ENCODE results near the gene PPP1R9B.
A peak's percentile ranks its signal among the peaks of the same experiment; 100 is the strongest.

The PPP1R9B gene

GRCh38 chr17:50149417-50150353, 792 bp downstream of the PPP1R9B start:
- DNase-seq (ENCODE audit: extremely low spot score): no peak
- ChIA-PET POLR2A (interaction anchor here (0.5 kb wide), 1 partner anchor 23 kb away, joined by 5 read pairs; no protein-coding TSS in a partner anchor), CTCF (interaction anchor here (0.7 to 10.7 kb wide), 7 partner anchors 10 to 143 kb away, joined by 3 to 96 read pairs (median 4); no protein-coding TSS in a partner anchor)
- TF ChIP-seq CTCF (IDR thresholded peaks at IDR 0.05; ENCODE audit: control extremely low read depth, extremely low read depth, low read depth, missing control alignments): no peak

- no peak for TF ChIP-seq CTCF (IDR thresholded peaks at IDR 0.05; ENCODE audit: control extremely low read depth, extremely low read depth, low read depth, missing control alignments)
- ChIA-PET POLR2A (no interaction called here), CTCF (interaction anchor here (1.4 to 10.7 kb wide), 5 partner anchors 9 to 34 kb away, joined by 3 to 96 read pairs (median 27); no protein-coding TSS in a partner anchor)
- no peak for DNase-seq (ENCODE audit: extremely low spot score)
These were observed 1.4 kb downstream of the PPP1R9B start for GRCh38 chr17:50149091-50149416.

- peak; percentile 83 for DNase-seq (ENCODE audit: extremely low spot score)
- CTCF ChIA-PET: interaction anchor here (0.9 to 10.7 kb wide), 8 partner anchors 9 to 54 kb away, joined by 3 to 96 read pairs (median 4); no protein-coding TSS in a partner anchor
- POLR2A ChIA-PET: no interaction called here
These were observed 2.0 kb downstream of the PPP1R9B start for GRCh38 chr17:50148226-50149090.

GRCh38 chr17:50147841-50148225, 2.6 kb downstream of the PPP1R9B start:
- CTCF ChIA-PET: interaction anchor here (0.9 to 10.7 kb wide), 6 partner anchors 8 to 54 kb away, joined by 3 to 96 read pairs (median 8); no protein-coding TSS in a partner anchor

More at GRCh38 chr17:50148226-50149090, 2.0 kb downstream of the PPP1R9B start:
- TF ChIP-seq CTCF (IDR thresholded peaks at IDR 0.05; ENCODE audit: control extremely low read depth, extremely low read depth, low read depth, missing control alignments): no peak

GRCh38 chr17:50146927-50147665, 3.4 kb downstream of the PPP1R9B start:
- ChIA-PET POLR2A (interaction anchor here (0.7 kb wide), 1 partner anchor 319 kb away, joined by 5 read pairs; no protein-coding TSS in a partner anchor), CTCF (interaction anchor here (0.7 to 10.7 kb wide), 9 partner anchors 7 to 53 kb away, joined by 3 to 96 read pairs (median 3); partner anchors contain the start of gene SGCA)
- no peak for DNase-seq (ENCODE audit: extremely low spot score)
- no peak for TF ChIP-seq CTCF (IDR thresholded peaks at IDR 0.05; ENCODE audit: control extremely low read depth, extremely low read depth, low read depth, missing control alignments)

More at GRCh38 chr17:50147841-50148225, 2.6 kb downstream of the PPP1R9B start:
- no peak for DNase-seq (ENCODE audit: extremely low spot score)
- POLR2A ChIA-PET: no interaction called here
- no peak for TF ChIP-seq CTCF (IDR thresholded peaks at IDR 0.05; ENCODE audit: control extremely low read depth, extremely low read depth, low read depth, missing control alignments)

Data from GM10248 (cell line).